ENCODE results near the gene PRMT9. TPM values are rescaled to one million over a fixed set of nuclear protein-coding genes. Genes with fewer than 3 reads are reported as not detected.

Gene PRMT9
- total and polyA plus RNA-seq, 9 of the 15 experiments (the other 6 are each of a cell fraction or from before 2014, with no cell fraction given) = 3.5 to 15.6 (median 7.2) TPM

- TF ChIP-seq, protein P1, sequence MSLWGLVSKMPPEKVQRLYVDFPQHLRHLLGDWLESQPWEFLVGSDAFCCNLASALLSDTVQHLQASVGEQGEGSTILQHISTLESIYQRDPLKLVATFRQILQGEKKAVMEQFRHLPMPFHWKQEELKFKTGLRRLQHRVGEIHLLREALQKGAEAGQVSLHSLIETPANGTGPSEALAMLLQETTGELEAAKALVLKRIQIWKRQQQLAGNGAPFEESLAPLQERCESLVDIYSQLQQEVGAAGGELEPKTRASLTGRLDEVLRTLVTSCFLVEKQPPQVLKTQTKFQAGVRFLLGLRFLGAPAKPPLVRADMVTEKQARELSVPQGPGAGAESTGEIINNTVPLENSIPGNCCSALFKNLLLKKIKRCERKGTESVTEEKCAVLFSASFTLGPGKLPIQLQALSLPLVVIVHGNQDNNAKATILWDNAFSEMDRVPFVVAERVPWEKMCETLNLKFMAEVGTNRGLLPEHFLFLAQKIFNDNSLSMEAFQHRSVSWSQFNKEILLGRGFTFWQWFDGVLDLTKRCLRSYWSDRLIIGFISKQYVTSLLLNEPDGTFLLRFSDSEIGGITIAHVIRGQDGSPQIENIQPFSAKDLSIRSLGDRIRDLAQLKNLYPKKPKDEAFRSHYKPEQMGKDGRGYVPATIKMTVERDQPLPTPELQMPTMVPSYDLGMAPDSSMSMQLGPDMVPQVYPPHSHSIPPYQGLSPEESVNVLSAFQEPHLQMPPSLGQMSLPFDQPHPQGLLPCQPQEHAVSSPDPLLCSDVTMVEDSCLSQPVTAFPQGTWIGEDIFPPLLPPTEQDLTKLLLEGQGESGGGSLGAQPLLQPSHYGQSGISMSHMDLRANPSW (CRISPR knock-in tag; IDR thresholded peaks at IDR 0.05) = no peak
- no peak for TF ChIP-seq EZH2 (IDR thresholded peaks at IDR 0.05; ENCODE audit: borderline replicate concordance, low read depth, low read length)
- no peak for TF ChIP-seq ZNF76 (CRISPR knock-in tag; IDR thresholded peaks at IDR 0.05; ENCODE audit: borderline replicate concordance)
- TF ChIP-seq CC2D1A (IDR thresholded peaks at IDR 0.05) = no peak
- no peak for TF ChIP-seq ZNF444 (CRISPR knock-in tag; IDR thresholded peaks at IDR 0.05)
- TF ChIP-seq ZNF133 (CRISPR knock-in tag; IDR thresholded peaks at IDR 0.05) = no peak
- TF ChIP-seq ZNF584 (CRISPR knock-in tag; IDR thresholded peaks at IDR 0.05; ENCODE audit: low read depth) = no peak
- TF ChIP-seq ZNF263 (CRISPR knock-in tag; IDR thresholded peaks at IDR 0.05; ENCODE audit: borderline replicate concordance) = peak; percentile 43; the same call in 1 of the 2 replicates
- no peak for TF ChIP-seq ZNF57 (CRISPR knock-in tag; IDR thresholded peaks at IDR 0.05)
- TF ChIP-seq ZNF75A (CRISPR knock-in tag; IDR thresholded peaks at IDR 0.05) = no peak
- TF ChIP-seq, protein P2, sequence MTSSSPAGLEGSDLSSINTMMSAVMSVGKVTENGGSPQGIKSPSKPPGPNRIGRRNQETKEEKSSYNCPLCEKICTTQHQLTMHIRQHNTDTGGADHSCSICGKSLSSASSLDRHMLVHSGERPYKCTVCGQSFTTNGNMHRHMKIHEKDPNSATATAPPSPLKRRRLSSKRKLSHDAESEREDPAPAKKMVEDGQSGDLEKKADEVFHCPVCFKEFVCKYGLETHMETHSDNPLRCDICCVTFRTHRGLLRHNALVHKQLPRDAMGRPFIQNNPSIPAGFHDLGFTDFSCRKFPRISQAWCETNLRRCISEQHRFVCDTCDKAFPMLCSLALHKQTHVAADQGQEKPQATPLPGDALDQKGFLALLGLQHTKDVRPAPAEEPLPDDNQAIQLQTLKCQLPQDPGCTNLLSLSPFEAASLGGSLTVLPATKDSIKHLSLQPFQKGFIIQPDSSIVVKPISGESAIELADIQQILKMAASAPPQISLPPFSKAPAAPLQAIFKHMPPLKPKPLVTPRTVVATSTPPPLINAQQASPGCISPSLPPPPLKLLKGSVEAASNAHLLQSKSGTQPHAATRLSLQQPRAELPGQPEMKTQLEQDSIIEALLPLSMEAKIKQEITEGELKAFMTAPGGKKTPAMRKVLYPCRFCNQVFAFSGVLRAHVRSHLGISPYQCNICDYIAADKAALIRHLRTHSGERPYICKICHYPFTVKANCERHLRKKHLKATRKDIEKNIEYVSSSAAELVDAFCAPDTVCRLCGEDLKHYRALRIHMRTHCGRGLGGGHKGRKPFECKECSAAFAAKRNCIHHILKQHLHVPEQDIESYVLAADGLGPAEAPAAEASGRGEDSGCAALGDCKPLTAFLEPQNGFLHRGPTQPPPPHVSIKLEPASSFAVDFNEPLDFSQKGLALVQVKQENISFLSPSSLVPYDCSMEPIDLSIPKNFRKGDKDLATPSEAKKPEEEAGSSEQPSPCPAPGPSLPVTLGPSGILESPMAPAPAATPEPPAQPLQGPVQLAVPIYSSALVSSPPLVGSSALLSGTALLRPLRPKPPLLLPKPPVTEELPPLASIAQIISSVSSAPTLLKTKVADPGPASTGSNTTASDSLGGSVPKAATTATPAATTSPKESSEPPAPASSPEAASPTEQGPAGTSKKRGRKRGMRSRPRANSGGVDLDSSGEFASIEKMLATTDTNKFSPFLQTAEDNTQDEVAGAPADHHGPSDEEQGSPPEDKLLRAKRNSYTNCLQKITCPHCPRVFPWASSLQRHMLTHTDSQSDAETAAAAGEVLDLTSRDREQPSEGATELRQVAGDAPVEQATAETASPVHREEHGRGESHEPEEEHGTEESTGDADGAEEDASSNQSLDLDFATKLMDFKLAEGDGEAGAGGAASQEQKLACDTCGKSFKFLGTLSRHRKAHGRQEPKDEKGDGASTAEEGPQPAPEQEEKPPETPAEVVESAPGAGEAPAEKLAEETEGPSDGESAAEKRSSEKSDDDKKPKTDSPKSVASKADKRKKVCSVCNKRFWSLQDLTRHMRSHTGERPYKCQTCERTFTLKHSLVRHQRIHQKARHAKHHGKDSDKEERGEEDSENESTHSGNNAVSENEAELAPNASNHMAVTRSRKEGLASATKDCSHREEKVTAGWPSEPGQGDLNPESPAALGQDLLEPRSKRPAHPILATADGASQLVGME (CRISPR knock-in tag; IDR thresholded peaks at IDR 0.05) = no peak
- TF ChIP-seq ZKSCAN1 (IDR thresholded peaks at IDR 0.05; ENCODE audit: low read depth, low read length) = no peak
- TF ChIP-seq ZNF24 (IDR thresholded peaks at IDR 0.05) = no peak
- TF ChIP-seq E2F3 (CRISPR knock-in tag; IDR thresholded peaks at IDR 0.05) = no peak
- TF ChIP-seq TBP (optimal IDR thresholded peaks at IDR 0.05; ENCODE audit: low read depth, low read length) = no peak
- 0 out of 2 replicates have a peak, but pooled peaks have one; percentile 25 for TF ChIP-seq FOSL1 (tag; conservative IDR thresholded peaks at IDR 0.05)
- TF ChIP-seq TCF7L2 (IDR thresholded peaks at IDR 0.05; ENCODE audit: low read depth, low read length) = no peak
- no peak for TF ChIP-seq SMARCC2 (IDR thresholded peaks at IDR 0.05; ENCODE audit: low read depth)
These were observed 47.9 kb upstream of the PRMT9 start, which contains the start of gene ARHGAP10 (continued) for GRCh38 chr4:147731580-147732517.

Measured in K562 (cell line).